ENCODE results near the gene STXBP2.

Gene STXBP2

DNA sequence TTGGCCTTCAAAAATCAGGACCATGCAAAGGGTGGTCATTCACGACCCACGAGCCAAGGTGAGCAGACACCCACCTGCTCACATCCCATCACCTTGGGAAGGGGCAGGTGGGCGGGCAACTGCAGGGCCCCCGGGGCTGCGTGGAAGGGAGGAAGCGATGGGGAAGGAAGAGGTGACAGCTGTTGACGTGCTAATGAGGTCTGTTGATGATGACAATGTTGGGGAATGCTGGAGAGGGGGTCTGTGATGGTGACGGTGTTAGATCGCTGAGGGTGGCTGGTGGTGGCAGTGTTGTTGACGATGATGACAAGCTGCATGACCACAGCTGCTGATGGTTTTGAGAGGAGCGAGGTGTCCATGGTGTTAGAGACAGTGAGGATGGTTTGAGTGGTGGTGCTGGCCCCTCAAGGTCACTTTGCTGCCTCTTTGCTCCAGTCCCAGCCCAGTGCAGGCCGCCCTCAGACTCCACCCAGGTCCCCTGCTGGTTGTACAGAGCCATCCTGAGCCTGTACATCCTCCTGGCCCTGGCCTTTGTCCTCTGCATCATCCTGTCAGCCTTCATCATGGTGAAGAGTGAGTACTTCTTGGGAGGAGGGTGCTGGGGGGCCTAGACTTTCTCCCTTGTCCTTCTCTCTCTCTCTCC lies 40.9 kb downstream of the STXBP2 start:
- Histone ChIP-seq H3K4me1 (ENCODE audit: low read length) (peaks cover 25% of the 10 kb centered on the region), H2AFZ (ENCODE audit: low read depth, low read length) (no peak overlapping the region), H3K4me2 (ENCODE audit: low read length) (no peak overlapping the region), H4K20me1 (ENCODE audit: insufficient read depth, low read length) (no peaks in the 10 kb centered on the region), H3K9ac (ENCODE audit: low read length) (no peak overlapping the region), H3K4me3 (ENCODE audit: low read length) (no peak overlapping the region), H3K79me2 (ENCODE audit: low read length) (peaks cover 15% of the 10 kb centered on the region), H3K27me3 (ENCODE audit: low read depth, low read length) (peaks cover 41% of the 10 kb centered on the region), H3K27ac (ENCODE audit: low read length) (no peak overlapping the region), H3K36me3 (replicated peaks; ENCODE audit: low read depth, low read length) (peaks cover 9% of the 10 kb centered on the region), H3K9me3 (ENCODE audit: insufficient read depth, low read length) (no peaks in the 10 kb centered on the region)
- TF ChIP-seq, protein P1, sequence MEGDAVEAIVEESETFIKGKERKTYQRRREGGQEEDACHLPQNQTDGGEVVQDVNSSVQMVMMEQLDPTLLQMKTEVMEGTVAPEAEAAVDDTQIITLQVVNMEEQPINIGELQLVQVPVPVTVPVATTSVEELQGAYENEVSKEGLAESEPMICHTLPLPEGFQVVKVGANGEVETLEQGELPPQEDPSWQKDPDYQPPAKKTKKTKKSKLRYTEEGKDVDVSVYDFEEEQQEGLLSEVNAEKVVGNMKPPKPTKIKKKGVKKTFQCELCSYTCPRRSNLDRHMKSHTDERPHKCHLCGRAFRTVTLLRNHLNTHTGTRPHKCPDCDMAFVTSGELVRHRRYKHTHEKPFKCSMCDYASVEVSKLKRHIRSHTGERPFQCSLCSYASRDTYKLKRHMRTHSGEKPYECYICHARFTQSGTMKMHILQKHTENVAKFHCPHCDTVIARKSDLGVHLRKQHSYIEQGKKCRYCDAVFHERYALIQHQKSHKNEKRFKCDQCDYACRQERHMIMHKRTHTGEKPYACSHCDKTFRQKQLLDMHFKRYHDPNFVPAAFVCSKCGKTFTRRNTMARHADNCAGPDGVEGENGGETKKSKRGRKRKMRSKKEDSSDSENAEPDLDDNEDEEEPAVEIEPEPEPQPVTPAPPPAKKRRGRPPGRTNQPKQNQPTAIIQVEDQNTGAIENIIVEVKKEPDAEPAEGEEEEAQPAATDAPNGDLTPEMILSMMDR (IDR thresholded peaks at IDR 0.05; ENCODE audit: low read depth, low read length) = no peak
- no peak for TF ChIP-seq EZH2phosphoT487 (IDR thresholded peaks at IDR 0.05; ENCODE audit: low read depth)

DNA sequence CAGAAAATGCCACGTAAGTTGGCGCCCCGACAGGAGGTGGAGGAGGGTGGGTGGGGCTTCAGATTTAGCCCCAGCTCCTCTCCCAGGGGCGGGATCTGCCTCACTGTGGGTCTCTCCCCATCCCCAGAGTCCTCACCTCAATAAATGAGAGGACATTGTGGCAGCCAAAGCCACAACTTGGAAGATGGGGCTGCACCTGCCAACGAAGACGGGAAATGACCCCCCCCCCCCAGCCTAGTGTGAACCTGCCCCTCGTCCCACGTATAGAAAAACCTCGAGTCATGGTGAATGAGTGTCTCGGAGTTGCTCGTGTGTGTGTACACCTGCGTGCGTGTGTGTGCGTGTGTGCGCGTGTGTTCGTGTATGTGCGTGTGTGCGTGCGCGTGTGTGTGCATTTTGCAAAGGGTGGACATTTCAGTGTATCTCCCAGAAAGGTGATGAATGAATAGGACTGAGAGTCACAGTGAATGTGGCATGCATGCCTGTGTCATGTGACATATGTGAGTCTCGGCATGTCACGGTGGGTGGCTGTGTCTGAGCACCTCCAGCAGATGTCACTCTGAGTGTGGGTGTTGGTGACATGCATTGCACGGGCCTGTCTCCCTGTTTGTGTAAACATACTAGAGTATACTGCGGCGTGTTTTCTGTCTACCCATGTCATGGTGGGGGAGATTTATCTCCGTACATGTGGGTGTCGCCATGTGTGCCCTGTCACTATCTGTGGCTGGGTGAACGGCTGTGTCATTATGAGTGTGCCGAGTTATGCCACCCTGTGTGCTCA lies 42.3 kb downstream of the STXBP2 start:
- peak overlapping the region; percentile 20; the same call in 1 of the 2 replicates for H2AFZ ChIP-seq (ENCODE audit: low read depth, low read length)
- peak overlapping the region; percentile 90 for H3K4me3 ChIP-seq (ENCODE audit: low read length)
- H3K4me2 ChIP-seq (ENCODE audit: low read length) = peak overlapping the region; percentile 90
- H3K27me3 ChIP-seq (ENCODE audit: low read depth, low read length) = peaks cover 36% of the 10 kb centered on the region
- no peak overlapping the region for H3K9ac ChIP-seq (ENCODE audit: low read length)
- H3K79me2 ChIP-seq (ENCODE audit: low read length) = peaks cover 15% of the 10 kb centered on the region
- H3K36me3 ChIP-seq (replicated peaks; ENCODE audit: low read depth, low read length) = peaks cover 13% of the 10 kb centered on the region
- no peak overlapping the region for H3K27ac ChIP-seq (ENCODE audit: low read length)
- H3K4me1 ChIP-seq (ENCODE audit: low read length) = peaks cover 25% of the 10 kb centered on the region
- no peaks in the 10 kb centered on the region for H3K9me3 ChIP-seq (ENCODE audit: insufficient read depth, low read length)
- no peaks in the 10 kb centered on the region for H4K20me1 ChIP-seq (ENCODE audit: insufficient read depth, low read length)
- TF ChIP-seq, protein P1 (IDR thresholded peaks at IDR 0.05; ENCODE audit: low read depth, low read length) = peak; percentile 95
- TF ChIP-seq EZH2phosphoT487 (IDR thresholded peaks at IDR 0.05; ENCODE audit: low read depth) = no peak

DNA sequence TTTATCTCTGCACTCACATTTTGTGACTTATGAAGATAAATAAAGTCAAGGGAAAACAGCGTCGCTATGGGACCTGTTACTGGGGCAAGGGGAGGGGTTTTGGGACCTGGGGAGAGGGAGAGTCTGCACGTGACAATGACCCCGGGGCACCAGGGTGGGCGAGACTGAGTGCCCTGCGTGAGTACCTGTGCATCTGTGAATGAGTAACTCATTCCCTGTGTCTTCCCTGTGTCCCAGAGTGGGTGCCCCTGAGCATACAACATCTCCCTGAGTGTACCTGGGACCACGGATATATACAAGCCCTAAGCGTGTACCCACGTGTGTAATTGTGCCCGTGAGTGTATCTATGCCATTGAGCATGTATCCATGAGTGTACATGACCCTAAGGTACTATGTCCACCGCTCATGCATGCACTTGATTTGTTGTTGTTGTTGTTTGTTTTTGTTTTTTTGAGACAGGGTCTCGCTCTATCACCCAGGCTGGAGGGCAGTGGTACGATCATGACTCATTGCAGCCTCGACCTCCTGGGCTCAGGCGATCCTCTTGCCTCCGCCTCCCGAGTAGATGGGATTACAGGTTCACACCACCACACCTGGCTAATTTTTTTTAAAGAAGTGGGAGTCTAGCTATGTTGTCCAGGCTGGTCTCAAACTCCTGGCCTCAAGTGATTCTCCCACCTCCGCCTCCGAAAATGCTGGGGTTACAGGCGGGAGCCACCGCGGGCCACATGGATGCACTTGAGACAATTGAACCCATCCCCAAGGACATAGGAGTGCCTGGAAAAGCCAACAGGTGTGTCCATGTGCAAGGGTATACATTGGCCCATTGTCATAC lies 43.1 kb downstream of the STXBP2 start:
- TF ChIP-seq, protein P1 (IDR thresholded peaks at IDR 0.05; ENCODE audit: low read depth, low read length) = no peak
- no peak for TF ChIP-seq EZH2phosphoT487 (IDR thresholded peaks at IDR 0.05; ENCODE audit: low read depth)
- H3K27me3 ChIP-seq (ENCODE audit: low read depth, low read length) = peaks cover 32% of the 10 kb centered on the region
- no peaks in the 10 kb centered on the region for H3K9me3 ChIP-seq (ENCODE audit: insufficient read depth, low read length)
- peaks cover 13% of the 10 kb centered on the region for H3K36me3 ChIP-seq (replicated peaks; ENCODE audit: low read depth, low read length)
- H3K4me1 ChIP-seq (ENCODE audit: low read length) = peaks cover 25% of the 10 kb centered on the region
- H3K27ac ChIP-seq (ENCODE audit: low read length) = no peak overlapping the region
- H4K20me1 ChIP-seq (ENCODE audit: insufficient read depth, low read length) = no peaks in the 10 kb centered on the region
- H2AFZ ChIP-seq (ENCODE audit: low read depth, low read length) = peak overlapping the region; percentile 95
- H3K9ac ChIP-seq (ENCODE audit: low read length) = peak overlapping the region; percentile 43; the same call in 1 of the 2 replicates
- H3K4me2 ChIP-seq (ENCODE audit: low read length) = peak overlapping the region; percentile 90
- H3K4me3 ChIP-seq (ENCODE audit: low read length) = peak overlapping the region; percentile 90
- peaks cover 15% of the 10 kb centered on the region for H3K79me2 ChIP-seq (ENCODE audit: low read length)
